Measurements from ENCODE around the gene ADAMTSL5. TPM values are rescaled to one million over a fixed set of nuclear protein-coding genes. Genes with fewer than 3 reads are reported as not detected.

ADAMTSL5 gene
- total and polyA plus RNA-seq, 3 experiments from 2014 or later: 1.0 to 2.7 (median 2.3) TPM

DNA sequence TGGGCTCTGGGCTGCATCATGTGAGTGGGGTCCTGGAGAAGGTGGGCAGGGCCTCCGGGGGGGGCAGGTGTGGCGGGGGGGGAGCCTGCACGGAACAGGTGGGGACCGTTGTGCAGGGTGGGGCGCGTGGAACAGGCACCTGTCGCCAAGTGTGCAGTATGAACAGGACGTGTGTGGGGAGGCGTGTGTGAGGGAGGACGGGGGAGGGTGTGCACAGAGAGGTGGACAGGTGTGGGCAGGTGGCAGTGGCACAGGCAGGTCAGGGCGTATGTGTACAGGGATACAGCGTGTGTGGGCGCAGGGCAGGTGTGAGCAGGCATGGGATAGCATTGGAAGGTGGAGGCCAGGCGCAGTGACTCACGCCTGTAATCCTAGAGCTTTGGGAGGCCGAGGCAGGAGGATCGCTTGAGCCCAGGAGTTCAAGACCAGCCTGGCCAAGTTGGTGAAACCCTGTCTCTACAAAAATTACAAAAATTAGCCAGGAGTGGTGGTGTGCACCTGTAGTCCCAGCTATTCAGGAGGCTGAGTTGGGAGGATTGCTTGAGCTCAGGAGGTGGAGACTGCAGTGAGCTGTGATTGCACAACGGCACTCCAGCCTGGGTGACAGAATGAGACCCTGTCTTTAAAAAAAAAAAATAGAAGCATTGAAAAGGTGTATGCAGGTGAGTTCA lies 14.3 kb upstream of the ADAMTSL5 start:
- no peaks in the 10 kb centered on the region for H3K36me3 Mint-ChIP-seq
- peak overlapping the region in 1 of 8 donors; percentile 68 for H3K27ac Mint-ChIP-seq

DNA sequence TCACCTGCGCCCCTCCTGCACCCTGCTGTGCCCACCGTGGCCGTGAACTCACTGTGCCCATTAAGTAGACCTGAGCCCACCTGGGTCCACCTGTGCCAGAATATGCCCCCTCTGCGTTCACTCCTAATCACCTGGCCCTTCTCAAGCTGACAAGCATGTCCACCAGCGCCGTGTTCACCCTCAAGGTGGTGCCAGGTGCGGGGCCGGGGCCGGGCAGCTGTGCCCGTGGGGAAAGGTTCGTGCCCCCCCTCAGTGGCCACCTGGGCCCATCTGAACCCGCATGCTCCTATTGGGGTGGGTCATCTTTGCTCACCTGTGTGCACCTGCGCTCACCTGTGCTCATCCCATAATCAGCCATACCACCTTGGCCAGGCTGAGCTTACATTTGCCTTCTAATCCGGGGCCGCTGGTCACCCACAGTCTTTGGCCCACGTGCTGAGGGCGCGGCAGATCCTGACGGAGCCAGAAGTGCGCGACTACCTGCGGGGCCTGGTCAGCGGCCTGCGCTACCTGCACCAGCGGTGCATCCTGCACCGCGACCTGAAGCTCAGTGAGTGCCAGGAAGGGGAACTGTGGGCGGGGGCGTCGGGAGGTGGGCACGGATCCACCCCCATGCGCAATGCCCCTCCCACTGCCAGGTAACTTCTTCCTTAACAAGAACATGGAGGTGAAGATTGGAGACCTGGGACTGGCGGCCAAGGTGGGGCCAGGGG lies 13.4 kb upstream of the ADAMTSL5 start:
- H3K4me1 ChIP-seq (ENCODE audit: insufficient read depth, low read length): no peaks in the 10 kb centered on the region
- peak overlapping the region in 1 of 7 donors; percentile 37 for H3K4me3 Mint-ChIP-seq
- H3K36me3 Mint-ChIP-seq: no peaks in the 10 kb centered on the region
- no peak overlapping the region for H3K27ac ChIP-seq (ENCODE audit: low read depth, low read length)
- H3K27me3 Mint-ChIP-seq: peaks cover 36 to 44% of the 10 kb centered on the region in 2 donors
- POLR2A ChIA-PET: no interaction called here
- H3K9me3 ChIP-seq (ENCODE audit: low read length): no peaks in the 10 kb centered on the region
- H3K4me1 Mint-ChIP-seq: peaks cover 6 to 9% (median 6%) of the 10 kb centered on the region in 3 donors
- peaks cover 0 to 4% (median 0%) of the 10 kb centered on the region in 5 donors for H3K9me3 Mint-ChIP-seq
- no peak overlapping the region for H3K27ac Mint-ChIP-seq
- no peak overlapping the region for H3K4me3 ChIP-seq (ENCODE audit: low read length)
- H3K27me3 ChIP-seq (ENCODE audit: insufficient read depth, low read length, poor library complexity, severe bottlenecking): peaks cover 8% of the 10 kb centered on the region
- no peaks in the 10 kb centered on the region for H3K36me3 ChIP-seq (ENCODE audit: insufficient read depth, low read length)
- DNase-seq: no peak
- CTCF ChIA-PET: no interaction called here

More for the DNA sequence above, 14.3 kb upstream of the ADAMTSL5 start:
- H3K36me3 ChIP-seq (ENCODE audit: insufficient read depth, low read length): no peaks in the 10 kb centered on the region
- H3K4me1 ChIP-seq (ENCODE audit: insufficient read depth, low read length): no peaks in the 10 kb centered on the region
- Mint-ChIP-seq H3K4me1 (peaks cover 6 to 9% (median 6%) of the 10 kb centered on the region in 3 donors), H3K27me3 (peaks cover 39 to 53% of the 10 kb centered on the region in 2 donors), H3K4me3 (no peak overlapping the region), H3K9me3 (peaks cover 0 to 4% (median 0%) of the 10 kb centered on the region in 5 donors)
- no peak for DNase-seq
- no peak overlapping the region for H3K4me3 ChIP-seq (ENCODE audit: low read length)
- ChIA-PET CTCF (no interaction called here), POLR2A (no interaction called here)
- no peak overlapping the region for H3K27ac ChIP-seq (ENCODE audit: low read depth, low read length)
- H3K27me3 ChIP-seq (ENCODE audit: insufficient read depth, low read length, poor library complexity, severe bottlenecking): peaks cover 8% of the 10 kb centered on the region
- H3K9me3 ChIP-seq (ENCODE audit: low read length): no peaks in the 10 kb centered on the region

DNA sequence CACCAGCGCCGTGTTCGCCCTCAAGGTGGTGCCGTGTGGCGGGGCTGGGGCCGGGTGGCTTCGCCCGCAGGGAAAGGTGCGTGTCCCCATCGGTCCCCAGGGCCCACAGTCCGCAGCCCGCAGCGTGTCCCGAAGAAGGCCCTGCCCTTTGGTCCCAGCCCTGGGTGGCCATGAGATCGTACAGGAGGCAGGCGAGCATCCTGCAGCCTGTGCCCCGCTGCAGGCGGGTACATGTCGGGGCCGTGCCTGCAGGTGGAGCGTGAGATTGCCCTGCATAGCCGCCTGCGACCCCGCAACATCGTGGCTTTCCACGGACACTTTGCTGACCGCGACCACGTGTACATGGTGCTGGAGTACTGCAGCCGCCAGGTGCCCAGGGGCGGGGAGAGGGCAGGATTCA lies 12.5 kb upstream of the ADAMTSL5 start:
- H3K36me3 Mint-ChIP-seq: no peaks in the 10 kb centered on the region
- H3K4me1 Mint-ChIP-seq: peaks cover 6 to 9% (median 6%) of the 10 kb centered on the region in 3 donors
- CTCF ChIA-PET: no interaction called here
- Histone ChIP-seq H3K4me3 (ENCODE audit: low read length) (no peak overlapping the region), H3K27ac (ENCODE audit: low read depth, low read length) (no peak overlapping the region), H3K27me3 (ENCODE audit: insufficient read depth, low read length, poor library complexity, severe bottlenecking) (peaks cover 8% of the 10 kb centered on the region), H3K9me3 (ENCODE audit: low read length) (no peaks in the 10 kb centered on the region), H3K36me3 (ENCODE audit: insufficient read depth, low read length) (no peaks in the 10 kb centered on the region), H3K4me1 (ENCODE audit: insufficient read depth, low read length) (no peaks in the 10 kb centered on the region)
- peaks cover 33 to 44% of the 10 kb centered on the region in 2 donors for H3K27me3 Mint-ChIP-seq
- no peak overlapping the region for H3K27ac Mint-ChIP-seq
- DNase-seq: no peak
- peaks cover 0 to 4% (median 0%) of the 10 kb centered on the region in 5 donors for H3K9me3 Mint-ChIP-seq
- H3K4me3 Mint-ChIP-seq: no peak overlapping the region
- POLR2A ChIA-PET: no interaction called here

DNA sequence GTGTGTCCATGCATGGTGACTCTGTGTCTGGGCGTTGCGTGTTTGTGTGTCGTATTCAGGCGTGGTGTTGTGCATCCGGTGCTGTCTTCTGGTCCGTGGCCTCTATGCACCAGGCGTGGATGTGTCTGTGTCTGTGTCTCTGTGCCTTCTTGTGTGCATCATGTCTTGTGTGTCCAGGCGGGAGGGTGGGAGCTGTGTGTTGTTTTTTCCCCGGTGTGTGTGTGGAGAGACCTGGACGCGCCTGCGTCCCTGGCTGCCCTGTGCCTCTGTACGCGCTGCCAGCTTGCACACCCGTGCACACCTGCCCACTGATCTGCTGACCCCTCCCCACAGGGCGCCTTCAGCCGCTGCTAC lies 12.1 kb upstream of the ADAMTSL5 start:
- Histone ChIP-seq H3K4me3 (ENCODE audit: low read length) (no peak overlapping the region), H3K9me3 (ENCODE audit: low read length) (no peaks in the 10 kb centered on the region), H3K27ac (ENCODE audit: low read depth, low read length) (no peak overlapping the region), H3K36me3 (ENCODE audit: insufficient read depth, low read length) (no peaks in the 10 kb centered on the region), H3K4me1 (ENCODE audit: insufficient read depth, low read length) (no peaks in the 10 kb centered on the region), H3K27me3 (ENCODE audit: insufficient read depth, low read length, poor library complexity, severe bottlenecking) (peaks cover 8% of the 10 kb centered on the region)
- CTCF ChIA-PET: no interaction called here
- peaks cover 33 to 41% of the 10 kb centered on the region in 2 donors for H3K27me3 Mint-ChIP-seq
- H3K4me3 Mint-ChIP-seq: no peak overlapping the region
- no peaks in the 10 kb centered on the region for H3K36me3 Mint-ChIP-seq
- POLR2A ChIA-PET: no interaction called here
- H3K27ac Mint-ChIP-seq: peak overlapping the region in 1 of 8 donors; percentile 10
- peaks cover 0 to 4% (median 0%) of the 10 kb centered on the region in 5 donors for H3K9me3 Mint-ChIP-seq
- peaks cover 6 to 9% (median 6%) of the 10 kb centered on the region in 3 donors for H3K4me1 Mint-ChIP-seq
- no peak for DNase-seq

DNA sequence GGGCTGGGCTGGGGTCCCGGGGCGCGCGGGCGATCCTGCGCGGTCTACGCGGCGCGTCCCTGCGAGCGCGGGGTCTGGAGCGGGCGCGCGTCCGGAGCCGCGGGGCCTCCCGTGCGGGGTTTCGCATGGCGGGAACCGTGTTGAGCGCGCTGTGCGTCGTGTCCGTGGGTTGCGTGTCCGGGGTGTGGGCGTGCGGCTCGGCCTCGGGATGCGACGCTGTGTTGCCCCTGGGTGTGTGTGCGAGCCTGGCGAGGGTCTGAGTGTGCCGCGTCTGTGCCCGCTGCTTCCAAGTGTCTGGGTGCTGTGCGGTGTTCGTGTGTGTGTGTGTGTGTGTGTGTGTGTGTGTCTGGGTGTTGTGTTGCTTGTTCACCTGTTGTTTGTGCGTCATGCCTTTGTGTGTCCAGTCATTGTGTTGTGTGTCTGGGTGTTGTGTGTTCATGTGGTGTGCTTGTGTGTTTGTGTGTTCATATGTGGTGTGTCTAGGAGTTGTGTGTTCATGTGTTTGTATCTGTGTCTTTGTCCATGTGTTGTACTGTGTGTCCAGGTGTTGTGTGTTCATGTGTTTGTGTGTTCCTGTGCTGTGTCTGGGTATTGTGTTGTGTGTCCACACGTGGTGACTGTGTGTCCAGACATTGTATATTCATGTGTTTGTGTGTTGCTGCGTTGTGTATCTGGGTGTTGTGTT lies 11.6 kb upstream of the ADAMTSL5 start:
- Histone ChIP-seq H3K27ac (ENCODE audit: low read depth, low read length) (no peak overlapping the region), H3K4me1 (ENCODE audit: insufficient read depth, low read length) (no peaks in the 10 kb centered on the region), H3K9me3 (ENCODE audit: low read length) (no peaks in the 10 kb centered on the region), H3K36me3 (ENCODE audit: insufficient read depth, low read length) (no peaks in the 10 kb centered on the region), H3K4me3 (ENCODE audit: low read length) (no peak overlapping the region), H3K27me3 (ENCODE audit: insufficient read depth, low read length, poor library complexity, severe bottlenecking) (peaks cover 8% of the 10 kb centered on the region)
- peaks cover 6 to 9% (median 6%) of the 10 kb centered on the region in 3 donors for H3K4me1 Mint-ChIP-seq
- CTCF ChIA-PET: no interaction called here
- peaks cover 0 to 4% (median 0%) of the 10 kb centered on the region in 5 donors for H3K9me3 Mint-ChIP-seq
- POLR2A ChIA-PET: no interaction called here
- H3K36me3 Mint-ChIP-seq: no peaks in the 10 kb centered on the region
- DNase-seq: no peak
- H3K27me3 Mint-ChIP-seq: peaks cover 35 to 39% of the 10 kb centered on the region in 2 donors
- peak overlapping the region in 5 of 7 donors; percentile 1 to 63 (median 40) for H3K4me3 Mint-ChIP-seq
- H3K27ac Mint-ChIP-seq: peak overlapping the region in 1 of 8 donors; percentile 10

DNA sequence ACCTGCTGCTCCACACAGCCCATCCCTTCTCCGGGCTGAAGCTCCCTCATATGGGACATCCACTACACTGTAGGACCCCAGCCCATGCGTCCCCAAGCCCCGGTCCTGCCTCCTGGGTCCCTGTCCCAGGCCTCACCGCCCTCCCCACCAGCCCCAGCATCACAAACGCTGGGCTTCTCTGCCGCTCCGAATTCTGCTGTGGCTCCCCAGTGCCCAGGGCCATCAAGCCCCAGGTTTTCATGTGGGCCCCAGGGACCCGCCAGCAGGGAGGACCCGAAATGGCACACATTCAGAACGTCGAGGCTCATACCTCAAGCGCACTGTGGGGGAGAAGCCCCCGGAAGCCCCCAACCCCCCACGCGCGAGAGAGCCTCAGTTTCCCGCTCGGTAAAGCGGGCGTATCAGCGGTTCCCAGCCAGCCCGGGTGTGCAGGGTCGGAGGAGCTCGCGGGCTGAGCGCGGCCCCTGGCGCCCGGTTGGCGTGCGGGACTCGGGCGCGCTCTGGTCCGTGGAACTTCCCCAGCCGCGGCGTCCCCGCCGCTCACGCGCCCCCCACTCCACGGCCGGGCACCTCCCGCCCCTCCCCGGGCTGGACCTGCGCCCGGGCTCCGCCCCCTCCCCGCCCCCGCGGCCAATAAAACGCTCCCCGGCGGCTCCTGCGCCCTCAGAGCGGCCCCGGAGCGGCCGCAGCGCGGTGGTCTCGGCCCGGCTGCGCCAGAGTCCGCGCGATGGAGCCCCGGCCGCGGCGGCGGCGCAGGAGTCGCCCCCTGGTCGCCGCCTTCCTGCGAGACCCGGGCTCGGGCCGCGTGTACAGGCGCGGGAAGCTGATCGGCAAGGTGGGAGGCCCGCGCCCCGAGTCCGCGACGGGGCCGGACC lies 10.8 kb upstream of the ADAMTSL5 start, which contains the start of gene PLK5:
TSS of gene PLK5 (plus strand) at position 666 of the 875 bp plus-strand sequence. CDS start 2,920 bp downstream, outside the sequence.
- H3K27ac Mint-ChIP-seq: peak within 1 kb of the TSS in 1 of 8 donors; percentile 10
- no peaks in the 10 kb centered on the region for H3K36me3 ChIP-seq (ENCODE audit: insufficient read depth, low read length)
- CTCF ChIA-PET: no interaction called here
- no peaks in the 10 kb centered on the region for H3K36me3 Mint-ChIP-seq
- H3K9me3 Mint-ChIP-seq: peaks cover 0 to 4% (median 0%) of the 10 kb centered on the region in 5 donors
- no peak for DNase-seq
- H3K27me3 Mint-ChIP-seq: peaks cover 35 to 39% of the 10 kb centered on the region in 2 donors
- no peak within 1 kb of the TSS for H3K27ac ChIP-seq (ENCODE audit: low read depth, low read length)
- peaks cover 6 to 9% (median 6%) of the 10 kb centered on the region in 3 donors for H3K4me1 Mint-ChIP-seq
- peak within 1 kb of the TSS in 5 of 7 donors; percentile 1 to 63 (median 40) for H3K4me3 Mint-ChIP-seq
- peaks cover 8% of the 10 kb centered on the region for H3K27me3 ChIP-seq (ENCODE audit: insufficient read depth, low read length, poor library complexity, severe bottlenecking)
- H3K9me3 ChIP-seq (ENCODE audit: low read length): no peaks in the 10 kb centered on the region
- POLR2A ChIA-PET: no interaction called here
- no peaks in the 10 kb centered on the region for H3K4me1 ChIP-seq (ENCODE audit: insufficient read depth, low read length)
- H3K4me3 ChIP-seq (ENCODE audit: low read length): no peak within 1 kb of the TSS

DNA sequence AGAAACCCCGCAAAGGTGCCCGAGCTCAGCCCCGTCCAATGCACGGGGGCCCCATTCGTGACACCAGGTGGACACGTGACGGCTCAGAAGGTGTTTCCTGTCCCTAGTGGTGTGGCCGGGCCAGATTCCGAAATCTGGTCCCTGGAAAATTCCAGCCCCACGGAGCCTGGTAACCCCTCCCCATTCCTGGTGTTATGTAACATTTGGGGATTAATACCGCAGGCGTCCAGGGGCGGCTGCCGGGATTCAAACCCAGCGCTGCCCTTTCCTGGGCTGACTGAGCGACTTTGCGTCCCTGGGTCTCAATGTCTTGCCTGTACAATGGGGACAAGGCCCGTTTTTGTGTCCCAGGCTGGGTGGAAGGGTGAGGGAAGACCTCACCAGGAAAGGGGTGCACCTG lies 10.0 kb upstream of the ADAMTSL5 start:
- no peak overlapping the region for H3K4me3 Mint-ChIP-seq
- DNase-seq: no peak
- Histone ChIP-seq H3K27me3 (ENCODE audit: insufficient read depth, low read length, poor library complexity, severe bottlenecking) (peaks cover 8% of the 10 kb centered on the region), H3K9me3 (ENCODE audit: low read length) (no peaks in the 10 kb centered on the region), H3K27ac (ENCODE audit: low read depth, low read length) (no peak overlapping the region), H3K4me3 (ENCODE audit: low read length) (no peak overlapping the region), H3K36me3 (ENCODE audit: insufficient read depth, low read length) (no peaks in the 10 kb centered on the region), H3K4me1 (ENCODE audit: insufficient read depth, low read length) (no peaks in the 10 kb centered on the region)
- ChIA-PET POLR2A (no interaction called here), CTCF (no interaction called here)
- no peaks in the 10 kb centered on the region for H3K36me3 Mint-ChIP-seq
- peaks cover 6 to 9% (median 6%) of the 10 kb centered on the region in 3 donors for H3K4me1 Mint-ChIP-seq
- H3K27ac Mint-ChIP-seq: no peak overlapping the region
- H3K27me3 Mint-ChIP-seq: peaks cover 35 to 39% of the 10 kb centered on the region in 2 donors
- peaks cover 0 to 4% (median 0%) of the 10 kb centered on the region in 5 donors for H3K9me3 Mint-ChIP-seq

Data from CD8-positive, alpha-beta memory T cell (primary cell).